ENCODE measurements around the gene BRS3. TPM values are rescaled to one million over a fixed set of nuclear protein-coding genes. Genes with fewer than 3 reads are reported as not detected.

Gene BRS3
- total RNA-seq, 6 experiments from 2014 or later, result not detected

GRCh38 chrX:136456133-136456532 is 31.6 kb upstream of the BRS3 start:
- intact Hi-C loops (cut with DNase I), result no loop called here
- DNase-seq (no peak), ATAC-seq (no peak)
- no peak overlapping the region for H3K27ac ChIP-seq
- H3K36me3 ChIP-seq, result no peaks in the 10 kb centered on the region
- no peaks in the 10 kb centered on the region for H3K9me3 ChIP-seq
- WGBS (ENCODE audit: insufficient coverage, low coverage, low lambda C conversion rate, missing lambda C conversion rate), result 61% methylated on average over 6 of the region's 6 CpGs
- H3K4me1 ChIP-seq, result no peaks in the 10 kb centered on the region
- no peak overlapping the region for H3K4me3 ChIP-seq
- no peaks in the 10 kb centered on the region for H3K27me3 ChIP-seq
- TF ChIP-seq POLR2A (IDR thresholded peaks at IDR 0.05), result no peak
- TF ChIP-seq CTCF (IDR thresholded peaks at IDR 0.05), result no peak

DNA sequence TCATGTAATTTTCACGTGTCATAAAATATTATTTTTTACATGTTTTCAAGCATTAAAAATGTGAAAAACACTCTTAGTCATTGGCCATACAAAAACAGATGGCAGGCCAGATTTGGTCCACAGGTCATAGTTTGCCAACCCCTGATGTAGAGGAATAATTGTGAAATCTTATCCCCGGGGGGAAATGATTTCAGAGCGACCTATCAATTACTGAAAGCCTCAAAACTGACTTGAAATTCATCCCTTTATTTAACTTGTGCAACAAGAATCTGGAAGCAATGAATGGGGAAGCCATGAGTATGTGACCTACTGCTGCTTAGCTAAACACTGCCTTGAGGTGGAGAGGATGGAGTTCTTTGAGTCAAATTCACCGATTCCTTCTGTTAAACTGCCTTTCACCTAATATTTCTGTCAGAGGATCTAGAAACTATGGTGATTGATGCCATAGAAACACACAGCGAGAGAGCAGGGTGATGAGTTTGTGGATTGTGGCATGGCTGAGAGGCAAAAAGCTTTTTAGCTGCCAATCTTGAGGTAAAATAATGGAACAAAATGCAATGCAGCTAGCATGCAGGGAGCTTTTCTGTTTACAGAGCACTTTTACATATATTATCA is 30.3 kb upstream of the BRS3 start:
- ATAC-seq (no peak), DNase-seq (no peak)
- WGBS (ENCODE audit: insufficient coverage, low coverage, low lambda C conversion rate, missing lambda C conversion rate), result 31% methylated on average over 5 of the region's 5 CpGs
- no peaks in the 10 kb centered on the region for H3K36me3 ChIP-seq
- TF ChIP-seq CTCF (IDR thresholded peaks at IDR 0.05), result no peak
- no peak for TF ChIP-seq POLR2A (IDR thresholded peaks at IDR 0.05)
- no peaks in the 10 kb centered on the region for H3K4me1 ChIP-seq
- no peak overlapping the region for H3K4me3 ChIP-seq
- H3K27ac ChIP-seq, result no peak overlapping the region
- no peaks in the 10 kb centered on the region for H3K9me3 ChIP-seq
- intact Hi-C loops (cut with DNase I), result no loop called here
- no peaks in the 10 kb centered on the region for H3K27me3 ChIP-seq

DNA sequence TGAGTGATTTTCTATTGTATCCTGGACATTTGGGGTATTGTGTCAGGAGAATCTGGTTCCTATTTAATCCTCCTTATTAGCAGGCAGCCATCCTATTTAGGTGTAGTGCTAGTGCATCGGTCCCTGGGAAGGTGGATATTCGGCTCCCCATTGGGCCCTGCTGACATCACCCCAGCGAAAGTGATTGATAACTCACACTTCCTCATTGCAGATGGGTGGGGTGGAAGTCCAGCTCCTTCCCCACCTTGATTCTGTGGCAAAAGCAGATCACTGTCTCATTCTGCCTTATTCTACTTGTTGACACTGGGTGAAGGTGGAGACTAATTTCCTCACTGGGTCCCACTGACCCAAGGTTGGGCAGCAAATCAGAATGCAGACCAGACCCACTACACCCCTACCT is 23.2 kb upstream of the BRS3 start:
- Histone ChIP-seq H3K27me3 (no peaks in the 10 kb centered on the region), H3K36me3 (no peaks in the 10 kb centered on the region), H3K4me3 (no peak overlapping the region), H3K4me1 (no peaks in the 10 kb centered on the region), H3K27ac (no peak overlapping the region), H3K9me3 (no peaks in the 10 kb centered on the region)
- DNase-seq, result no peak
- no peak for ATAC-seq
- intact Hi-C loops (cut with DNase I), result no loop called here
- TF ChIP-seq POLR2A (IDR thresholded peaks at IDR 0.05) (no peak), CTCF (IDR thresholded peaks at IDR 0.05) (no peak)
- WGBS (ENCODE audit: insufficient coverage, low coverage, low lambda C conversion rate, missing lambda C conversion rate), result 70% methylated on average over 3 of the region's 3 CpGs

- Histone ChIP-seq H3K27me3 (no peaks in the 10 kb centered on the region), H3K4me1 (no peaks in the 10 kb centered on the region), H3K9me3 (no peaks in the 10 kb centered on the region), H3K4me3 (no peak overlapping the region), H3K27ac (no peak overlapping the region), H3K36me3 (no peaks in the 10 kb centered on the region)
- WGBS (ENCODE audit: insufficient coverage, low coverage, low lambda C conversion rate, missing lambda C conversion rate), result 41% methylated on average over 3 of the region's 3 CpGs
- TF ChIP-seq POLR2A (IDR thresholded peaks at IDR 0.05) (no peak), CTCF (IDR thresholded peaks at IDR 0.05) (no peak)
- no peak for ATAC-seq
- DNase-seq, result no peak
- intact Hi-C loops (cut with DNase I), result no loop called here
Measured at GRCh38 chrX:136467303-136467702, 20.4 kb upstream of the BRS3 start.
